Measurements from ENCODE around the gene CHTF18. TPM values are rescaled to one million over a fixed set of nuclear protein-coding genes. Genes with fewer than 3 reads are reported as not detected.

Gene CHTF18
- total RNA-seq, 2 experiments from 2014 or later: 125 to 146 TPM

DNA sequence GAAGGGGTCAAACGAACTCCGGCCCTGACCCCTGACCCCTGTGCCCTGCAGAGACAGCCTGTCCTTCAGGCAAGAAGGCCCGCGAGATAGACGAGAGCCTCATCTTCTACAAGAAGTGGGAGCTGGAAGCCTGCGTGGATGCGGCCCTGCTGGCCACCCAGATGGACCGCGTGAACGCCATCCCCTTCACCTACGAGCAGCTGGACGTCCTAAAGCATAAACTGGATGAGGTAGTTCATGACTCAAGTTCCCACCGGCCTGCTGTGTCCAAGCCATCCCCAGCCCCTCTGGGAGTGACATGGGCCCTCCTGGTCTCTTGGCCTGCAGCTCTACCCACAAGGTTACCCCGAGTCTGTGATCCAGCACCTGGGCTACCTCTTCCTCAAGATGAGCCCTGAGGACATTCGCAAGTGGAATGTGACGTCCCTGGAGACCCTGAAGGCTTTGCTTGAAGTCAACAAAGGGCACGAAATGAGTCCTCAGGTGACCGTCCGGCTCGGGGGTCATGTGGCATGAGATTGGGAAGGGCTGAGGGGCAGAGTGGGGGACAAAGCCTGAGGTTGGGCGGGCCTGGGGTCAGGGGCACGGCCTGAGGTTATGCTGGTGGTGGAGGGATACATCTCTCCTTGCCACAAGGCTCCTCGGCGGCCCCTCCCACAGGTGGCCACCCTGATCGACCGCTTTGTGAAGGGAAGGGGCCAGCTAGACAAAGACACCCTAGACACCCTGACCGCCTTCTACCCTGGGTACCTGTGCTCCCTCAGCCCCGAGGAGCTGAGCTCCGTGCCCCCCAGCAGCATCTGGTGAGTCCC lies 22.2 kb upstream of the CHTF18 start:
- H3K4me2 ChIP-seq (ENCODE audit: low read length): no peak overlapping the region
- no peak overlapping the region for H3K27ac ChIP-seq (ENCODE audit: low read depth, low read length, poor library complexity, severe bottlenecking)
- H4K20me1 ChIP-seq (ENCODE audit: insufficient read depth, low read length): no peaks in the 10 kb centered on the region
- DNase-seq (ENCODE audit: low spot score): no peak
- POLR2A ChIA-PET: no interaction called here
- no peaks in the 10 kb centered on the region for H3K79me2 ChIP-seq (ENCODE audit: insufficient read depth, low read depth, low read length)
- CTCF ChIA-PET (ENCODE audit: unreplicated experiment): no interaction called here
- intact Hi-C loops (cut with micrococcal nuclease; ENCODE audit: unreplicated experiment): no loop called here
- TF ChIP-seq, protein P1, sequence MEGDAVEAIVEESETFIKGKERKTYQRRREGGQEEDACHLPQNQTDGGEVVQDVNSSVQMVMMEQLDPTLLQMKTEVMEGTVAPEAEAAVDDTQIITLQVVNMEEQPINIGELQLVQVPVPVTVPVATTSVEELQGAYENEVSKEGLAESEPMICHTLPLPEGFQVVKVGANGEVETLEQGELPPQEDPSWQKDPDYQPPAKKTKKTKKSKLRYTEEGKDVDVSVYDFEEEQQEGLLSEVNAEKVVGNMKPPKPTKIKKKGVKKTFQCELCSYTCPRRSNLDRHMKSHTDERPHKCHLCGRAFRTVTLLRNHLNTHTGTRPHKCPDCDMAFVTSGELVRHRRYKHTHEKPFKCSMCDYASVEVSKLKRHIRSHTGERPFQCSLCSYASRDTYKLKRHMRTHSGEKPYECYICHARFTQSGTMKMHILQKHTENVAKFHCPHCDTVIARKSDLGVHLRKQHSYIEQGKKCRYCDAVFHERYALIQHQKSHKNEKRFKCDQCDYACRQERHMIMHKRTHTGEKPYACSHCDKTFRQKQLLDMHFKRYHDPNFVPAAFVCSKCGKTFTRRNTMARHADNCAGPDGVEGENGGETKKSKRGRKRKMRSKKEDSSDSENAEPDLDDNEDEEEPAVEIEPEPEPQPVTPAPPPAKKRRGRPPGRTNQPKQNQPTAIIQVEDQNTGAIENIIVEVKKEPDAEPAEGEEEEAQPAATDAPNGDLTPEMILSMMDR (conservative IDR thresholded peaks at IDR 0.05; ENCODE audit: low read length): no peak
- TF ChIP-seq EZH2phosphoT487 (IDR thresholded peaks at IDR 0.05; ENCODE audit: borderline replicate concordance, low read depth, low read length): no peak
- no peaks in the 10 kb centered on the region for H3K4me1 ChIP-seq (ENCODE audit: insufficient read depth, low read length, poor library complexity, severe bottlenecking)
- H3K4me3 ChIP-seq (ENCODE audit: low read depth, low read length, poor library complexity, severe bottlenecking): no peak overlapping the region
- BruUV-seq (replicated peaks): no TSS peak
- H3K9me3 ChIP-seq (ENCODE audit: low read length): no peaks in the 10 kb centered on the region
- no peaks in the 10 kb centered on the region for H3K9me2 ChIP-seq (ENCODE audit: insufficient read depth, low read length)
- H3K36me3 ChIP-seq (ENCODE audit: insufficient read depth, low read length): no peaks in the 10 kb centered on the region
- no peak overlapping the region for H2AFZ ChIP-seq (ENCODE audit: low read length)

DNA sequence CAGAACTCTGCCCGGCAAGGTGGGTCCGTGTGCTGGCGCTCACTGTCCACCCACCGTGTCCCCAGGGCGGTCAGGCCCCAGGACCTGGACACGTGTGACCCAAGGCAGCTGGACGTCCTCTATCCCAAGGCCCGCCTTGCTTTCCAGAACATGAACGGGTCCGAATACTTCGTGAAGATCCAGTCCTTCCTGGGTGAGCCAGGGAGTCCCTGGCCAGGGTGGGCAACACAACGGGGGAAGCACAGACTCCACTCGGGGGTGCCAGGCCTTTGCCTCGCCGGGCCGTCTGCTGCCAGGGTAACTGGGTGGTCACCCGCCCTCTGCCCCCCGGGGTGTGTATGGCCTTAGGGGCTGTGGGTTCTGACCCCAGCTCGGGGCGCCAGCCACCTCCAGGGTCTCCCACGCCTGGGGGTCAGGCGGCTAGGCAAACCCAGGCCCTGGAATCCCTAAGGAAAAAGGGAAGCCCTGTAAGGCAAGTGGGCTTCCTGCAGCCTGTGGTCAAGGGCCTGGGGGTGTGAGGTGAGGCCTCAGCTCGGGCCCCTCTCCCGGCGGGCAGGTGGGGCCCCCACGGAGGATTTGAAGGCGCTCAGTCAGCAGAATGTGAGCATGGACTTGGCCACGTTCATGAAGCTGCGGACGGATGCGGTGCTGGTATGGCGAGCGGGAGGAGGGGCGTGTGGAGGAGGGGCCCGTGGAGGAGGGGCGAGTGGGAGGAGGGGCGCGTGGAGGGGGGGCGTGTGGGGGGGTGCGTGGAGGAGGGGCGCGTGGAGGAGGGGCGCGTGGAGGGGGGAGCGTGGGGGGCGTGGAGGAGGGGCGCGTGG lies 21.4 kb upstream of the CHTF18 start:
- Histone ChIP-seq H2AFZ (ENCODE audit: low read length) (no peak overlapping the region), H3K9me3 (ENCODE audit: low read length) (no peaks in the 10 kb centered on the region), H3K27ac (ENCODE audit: low read depth, low read length, poor library complexity, severe bottlenecking) (no peak overlapping the region), H4K20me1 (ENCODE audit: insufficient read depth, low read length) (no peaks in the 10 kb centered on the region), H3K4me1 (ENCODE audit: insufficient read depth, low read length, poor library complexity, severe bottlenecking) (no peaks in the 10 kb centered on the region), H3K36me3 (ENCODE audit: insufficient read depth, low read length) (no peaks in the 10 kb centered on the region), H3K4me3 (ENCODE audit: low read depth, low read length, poor library complexity, severe bottlenecking) (no peak overlapping the region), H3K4me2 (ENCODE audit: low read length) (no peak overlapping the region), H3K79me2 (ENCODE audit: insufficient read depth, low read depth, low read length) (no peaks in the 10 kb centered on the region), H3K9me2 (ENCODE audit: insufficient read depth, low read length) (no peaks in the 10 kb centered on the region)
- DNase-seq (ENCODE audit: low spot score): no peak
- CTCF ChIA-PET (ENCODE audit: unreplicated experiment): no interaction called here
- POLR2A ChIA-PET: no interaction called here
- TF ChIP-seq, protein P1 (conservative IDR thresholded peaks at IDR 0.05; ENCODE audit: low read length): no peak
- TF ChIP-seq EZH2phosphoT487 (IDR thresholded peaks at IDR 0.05; ENCODE audit: borderline replicate concordance, low read depth, low read length): no peak
- no TSS peak for BruUV-seq (replicated peaks)
- intact Hi-C loops (cut with micrococcal nuclease; ENCODE audit: unreplicated experiment): no loop called here

Measured in OCI-LY7 (cell line).